Activated T-cell treated with anti-CD3 and anti-CD28 coated beads for 48 hours (primary cell): ENCODE data around the gene SPRING1.

ENCODE experiments used
- DNase-seq: peaks from one replicate; pipeline ENCODE4 v3.0.0-alpha.2; 2020; ENCODE audit warnings: low read depth

SPRING1 gene

GRCh38 chr12:116739381-116739887 is 1.6 kb upstream of the SPRING1 start:
- DNase-seq: no peak

DNA sequence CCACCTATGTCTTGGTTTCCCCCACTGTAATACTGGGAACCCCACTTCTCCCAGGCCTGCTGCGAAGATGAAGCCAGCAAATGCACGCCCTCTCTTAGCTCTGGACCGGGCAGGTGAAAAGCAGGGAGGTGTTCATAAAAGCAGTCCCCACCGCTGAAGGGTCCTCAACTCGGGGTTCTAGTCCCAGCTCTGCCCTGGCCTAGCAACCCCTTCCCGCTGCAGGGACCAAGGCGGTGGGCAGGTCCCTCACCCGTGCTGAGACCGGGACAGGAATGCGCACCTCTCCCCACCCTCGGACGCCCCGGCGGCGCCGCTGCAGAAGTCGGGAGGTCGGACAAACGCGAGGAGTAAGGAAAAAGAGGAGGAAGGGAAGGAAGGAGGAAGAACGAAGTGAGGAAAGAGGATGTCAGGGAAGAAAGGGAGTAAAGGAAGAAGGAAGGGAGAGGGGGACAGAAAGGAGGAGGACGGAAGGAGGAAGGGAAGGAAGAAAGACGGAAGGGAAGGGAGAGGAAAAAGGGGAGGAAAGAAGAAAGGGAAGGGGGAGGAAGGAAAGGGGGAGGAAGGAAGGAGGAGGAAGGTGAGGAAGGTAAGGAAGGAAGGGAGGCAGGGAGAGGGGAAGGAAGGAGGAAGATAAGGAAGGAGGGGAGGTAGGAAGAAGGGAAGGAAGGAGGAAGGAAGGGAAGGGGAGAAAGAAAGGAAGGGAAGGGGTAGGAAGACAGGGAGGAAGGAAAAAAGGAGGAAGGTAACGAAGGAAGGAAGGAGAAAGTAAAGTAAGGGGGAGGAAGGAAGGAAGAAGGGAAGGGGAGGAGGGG is 701 bp downstream of the SPRING1 start:
- DNase-seq: no peak

- no peak for DNase-seq
Measured at GRCh38 chr12:116735951-116736599, 1.8 kb downstream of the SPRING1 start.

- no peak for DNase-seq
Measured at GRCh38 chr12:116735084-116735483, 2.8 kb downstream of the SPRING1 start.

- DNase-seq: no peak
Measured at GRCh38 chr12:116734156-116734768, 3.6 kb downstream of the SPRING1 start.

GRCh38 chr12:116731801-116732200 is 6.1 kb downstream of the SPRING1 start:
- no peak for DNase-seq

GRCh38 chr12:116727891-116728290 is 10.0 kb downstream of the SPRING1 start:
- DNase-seq: no peak

- no peak for DNase-seq
Measured at GRCh38 chr12:116727261-116727660, 10.6 kb downstream of the SPRING1 start.

GRCh38 chr12:116726694-116727093 is 11.2 kb downstream of the SPRING1 start:
- no peak for DNase-seq

DNA sequence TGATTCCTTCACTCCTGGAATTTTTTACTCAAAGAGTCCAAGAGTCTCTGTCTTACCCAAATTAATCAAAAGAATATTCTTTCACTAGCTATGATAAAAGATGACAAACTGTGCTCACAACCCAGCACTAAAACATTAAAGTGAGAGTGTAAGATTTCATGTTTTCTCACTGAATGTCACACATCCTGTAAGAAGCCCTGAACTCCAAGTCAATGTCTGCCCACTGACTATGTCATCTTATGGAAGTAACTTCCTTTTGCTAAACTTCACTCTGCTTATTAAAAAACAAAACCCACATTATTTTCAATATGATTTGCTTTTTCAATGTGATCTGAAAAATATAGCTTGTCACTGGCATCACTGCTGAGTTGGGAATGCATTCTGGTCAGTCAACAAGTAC is 15.6 kb downstream of the SPRING1 start:
- DNase-seq: no peak

GRCh38 chr12:116719731-116720528 is 17.9 kb downstream of the SPRING1 start:
- no peak for DNase-seq

GRCh38 chr12:116718655-116719454 is 19.0 kb downstream of the SPRING1 start:
- DNase-seq: no peak

DNA sequence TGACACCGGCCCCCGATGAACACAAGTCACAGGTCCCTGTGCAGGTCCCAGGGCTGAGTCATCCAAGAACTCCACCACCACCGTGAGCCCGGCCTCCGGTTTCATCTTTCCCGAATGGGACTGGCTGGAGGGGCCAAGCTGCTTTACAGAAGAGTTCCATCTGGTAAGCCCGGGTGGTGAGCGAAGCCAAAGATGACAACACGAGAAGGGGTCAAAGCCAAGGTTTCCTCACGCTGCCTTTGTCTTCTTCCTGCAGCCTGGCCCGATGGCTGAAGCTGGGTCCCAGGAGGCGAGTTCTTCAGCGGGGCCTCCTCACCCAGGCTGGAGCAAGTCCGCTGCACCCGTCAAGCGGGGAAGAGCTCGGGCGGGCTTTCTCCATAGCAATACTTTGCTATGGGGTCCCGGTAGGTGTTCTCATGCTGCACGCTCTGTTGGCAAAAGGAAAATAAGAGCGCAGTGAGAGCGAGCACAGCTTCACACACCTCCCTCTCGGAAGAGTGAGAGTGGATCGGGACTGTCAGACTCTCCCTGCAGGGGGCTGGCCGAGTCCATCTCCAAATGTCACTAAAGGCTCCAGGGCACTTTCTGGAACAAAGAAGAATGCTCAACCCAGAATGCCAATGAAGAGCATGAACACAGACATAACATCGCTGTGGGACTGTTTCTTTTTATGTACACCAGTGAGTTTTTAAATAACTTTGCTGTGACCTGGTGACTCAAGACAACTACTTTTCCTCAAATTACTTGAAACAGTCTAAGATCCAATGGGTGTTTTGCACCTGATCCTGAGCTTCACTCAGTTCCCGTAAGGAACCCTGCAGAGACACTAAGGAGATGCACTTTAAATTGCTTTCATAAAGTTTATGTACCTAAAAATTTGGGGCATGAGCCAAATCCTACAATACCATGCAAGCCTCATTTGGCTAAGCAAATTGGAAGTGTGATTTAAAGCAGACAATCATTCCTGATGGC is 20.1 kb downstream of the SPRING1 start:
- DNase-seq: no peak

GRCh38 chr12:116714175-116714574 is 23.7 kb downstream of the SPRING1 start:
- no peak for DNase-seq

DNA sequence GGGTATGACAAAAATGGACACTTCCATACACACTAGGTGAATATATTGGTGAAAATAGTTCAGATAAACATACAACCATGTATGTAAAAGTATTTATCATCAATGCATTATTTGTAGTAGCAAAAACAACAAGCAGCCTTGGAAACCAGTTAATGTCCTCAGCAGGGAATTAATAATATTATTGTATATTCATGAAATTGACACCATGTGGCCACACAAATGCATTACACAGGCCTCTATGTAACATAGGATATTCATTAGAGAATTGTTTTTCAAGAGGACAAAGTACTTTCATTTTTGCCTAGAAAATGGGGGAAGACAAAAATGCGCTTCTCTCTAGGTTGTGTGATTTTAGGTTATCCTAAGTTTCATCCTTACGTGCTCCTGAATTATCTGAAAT is 24.3 kb downstream of the SPRING1 start:
- DNase-seq: no peak

DNA sequence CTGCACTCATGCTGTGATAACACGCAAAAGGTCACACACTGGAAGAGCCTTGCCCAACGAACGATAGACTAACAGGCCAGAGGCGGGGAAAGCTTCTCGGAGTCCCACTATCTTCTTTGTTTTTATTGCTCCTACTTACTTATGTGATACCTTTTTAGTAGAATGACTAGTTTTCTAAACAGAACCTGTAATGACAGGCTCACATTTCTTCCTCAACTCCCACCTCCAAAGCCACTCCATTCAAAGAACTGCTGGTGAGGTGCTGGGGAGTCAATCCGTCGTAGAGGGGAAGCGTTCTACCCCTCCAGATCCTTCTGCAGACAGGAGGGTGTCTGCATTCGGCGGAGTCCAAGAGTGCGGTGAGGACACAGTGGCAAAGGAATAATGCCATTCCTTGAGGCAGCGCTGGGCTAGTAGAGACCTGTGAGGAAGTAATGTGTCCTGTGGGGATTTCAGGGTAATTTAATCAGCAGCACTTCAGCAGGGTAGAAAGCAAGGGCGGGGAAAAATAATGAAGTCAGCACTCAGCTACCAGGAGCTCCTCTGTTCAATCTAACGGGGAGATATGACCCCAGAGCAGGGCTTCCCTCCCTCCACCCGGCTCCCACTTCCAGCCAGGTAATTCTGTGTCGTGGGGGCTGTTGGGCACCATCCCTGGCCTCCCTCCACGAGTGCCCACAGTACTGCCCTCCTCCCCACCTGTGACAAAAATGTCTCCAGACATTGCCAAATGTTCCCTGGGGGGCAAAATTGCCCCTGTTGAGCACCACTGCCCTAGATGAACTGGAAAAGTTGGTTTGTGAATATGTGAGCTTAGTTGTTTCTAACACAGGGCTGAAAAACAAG is 25.2 kb downstream of the SPRING1 start:
- no peak for DNase-seq

DNA sequence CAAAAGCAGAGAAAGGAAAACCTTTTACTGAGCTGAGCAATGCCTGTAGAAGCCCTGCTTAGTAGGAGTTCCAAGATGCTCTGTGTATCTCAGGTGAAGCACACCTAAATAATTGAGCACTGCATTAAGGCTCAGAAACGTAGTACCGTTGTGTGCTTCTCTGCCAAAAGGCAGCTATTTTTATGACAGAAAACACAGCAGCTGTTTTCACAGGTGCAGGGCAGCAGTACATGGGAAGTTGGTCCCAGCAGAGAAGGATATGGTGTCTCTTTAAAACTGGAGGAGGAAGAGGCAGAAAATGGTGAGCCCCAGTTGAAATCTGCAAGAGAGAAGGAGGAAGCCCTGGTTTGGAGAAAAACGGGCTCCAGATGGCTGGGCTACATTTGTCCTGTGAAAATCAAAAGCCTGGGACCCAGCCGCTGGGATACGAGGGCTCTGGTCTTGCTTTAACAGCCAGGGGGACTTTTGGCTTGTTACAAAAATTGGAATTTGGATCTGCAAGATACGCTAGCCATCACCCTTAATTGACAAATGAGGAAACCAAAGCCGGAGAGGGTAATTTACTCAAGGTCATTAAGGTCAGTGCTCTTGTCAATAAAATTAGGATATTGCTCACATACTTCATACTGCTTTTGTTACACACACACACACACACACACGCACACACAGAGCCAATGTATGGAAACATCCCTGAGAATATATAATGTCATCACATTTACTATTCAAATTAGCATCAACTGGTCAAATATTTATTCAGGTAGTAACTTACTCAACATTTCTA is 27.3 kb downstream of the SPRING1 start:
- no peak for DNase-seq

- DNase-seq: no peak
Measured at GRCh38 chr12:116709768-116710167, 28.1 kb downstream of the SPRING1 start.
